NCI-H1092 (cell line): ENCODE results near the gene CAMK2N2.
A peak's percentile ranks its signal among the peaks of the same experiment; 100 is the strongest.
"Not testable (repeated sequence)": the region's sequence is repeated elsewhere in the genome, so short reads cannot be mapped to it uniquely, and the experiment has no call there.

Experiments
- DNase-seq: peaks from one replicate; lab custom pipeline; 2025; lab: John Stamatoyannopoulos, UW

The CAMK2N2 gene

GRCh38 chr3:184272269-184272668, 10.9 kb upstream of the CAMK2N2 start:
- DNase-seq: no peak

- not testable (repeated sequence) for DNase-seq
Measured at GRCh38 chr3:184267249-184267648, 5.9 kb upstream of the CAMK2N2 start.

GRCh38 chr3:184262764-184263179, 1.4 kb upstream of the CAMK2N2 start:
- no peak for DNase-seq

- peak; percentile 51 for DNase-seq
Measured at GRCh38 chr3:184261854-184262763, 756 bp upstream of the CAMK2N2 start.

GRCh38 chr3:184260724-184261269, 556 bp downstream of the CAMK2N2 start:
- DNase-seq: no peak

GRCh38 chr3:184259878-184260723, 1.3 kb downstream of the CAMK2N2 start:
- DNase-seq: no peak

- DNase-seq: no peak
Measured at GRCh38 chr3:184259396-184259877, 1.9 kb downstream of the CAMK2N2 start.

- DNase-seq: no peak
Measured at GRCh38 chr3:184258926-184259325, 2.4 kb downstream of the CAMK2N2 start.

GRCh38 chr3:184257083-184257915, 4.1 kb downstream of the CAMK2N2 start:
- no peak for DNase-seq

- no peak for DNase-seq
Measured at GRCh38 chr3:184255291-184256039, 5.9 kb downstream of the CAMK2N2 start.

GRCh38 chr3:184250167-184250828, 11.1 kb downstream of the CAMK2N2 start:
- DNase-seq: peak; percentile 86

GRCh38 chr3:184249412-184250166, 11.8 kb downstream of the CAMK2N2 start, which contains the start of gene EEF1AKMT4:
TSS of gene EEF1AKMT4 (plus strand) at chr3:184249672. CDS start at chr3:184249695, 23 bp downstream.
- DNase-seq: peak; percentile 97

GRCh38 chr3:184248454-184249411, 12.6 kb downstream of the CAMK2N2 start, which contains the start of gene ALG3:
TSS of gene ALG3 (minus strand) at chr3:184248962. CDS start at chr3:184248940, 22 bp downstream.
- peak; percentile 77 for DNase-seq

- DNase-seq: no peak
Measured at GRCh38 chr3:184242297-184242685, 19.1 kb downstream of the CAMK2N2 start.

- no peak for DNase-seq
Measured at GRCh38 chr3:184241447-184242296, 19.7 kb downstream of the CAMK2N2 start.

GRCh38 chr3:184241141-184241446, 20.3 kb downstream of the CAMK2N2 start:
- no peak for DNase-seq
